ENCODE measurements around the gene EGR1. TPM values are rescaled to one million over a fixed set of nuclear protein-coding genes. Genes with fewer than 3 reads are reported as not detected.

Gene EGR1
- total RNA-seq, 1 experiment from 2014 or later = 83.3 TPM

DNA sequence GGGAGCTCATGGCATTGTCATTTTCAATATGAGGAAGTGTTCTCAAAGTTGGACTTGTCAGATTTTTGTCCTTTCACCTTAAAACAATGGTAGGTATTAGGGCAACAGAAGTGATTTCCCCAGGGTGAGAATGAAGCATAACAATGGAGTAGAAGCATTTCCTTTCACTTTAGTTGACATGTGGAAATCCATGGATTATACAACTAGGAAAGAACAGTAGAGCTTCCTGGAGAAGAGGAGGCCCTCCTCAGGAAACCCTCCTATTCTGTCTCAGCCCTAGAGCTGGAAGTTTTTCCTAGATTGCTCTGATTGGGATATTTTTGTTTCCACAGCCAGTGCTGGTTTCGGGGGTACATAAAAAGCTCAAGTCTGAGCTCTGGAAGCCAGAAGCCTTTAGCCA, 40.2 kb upstream of the EGR1 start:
- Histone ChIP-seq H2AFZ (ENCODE audit: low read length) (no peak overlapping the region), H3K9ac (ENCODE audit: extremely low read depth, insufficient read length, low read length) (no peak overlapping the region), H4K20me1 (ENCODE audit: control insufficient read depth, insufficient read depth, insufficient read length) (no peaks in the 10 kb centered on the region), H2BK20ac (ENCODE audit: low read depth, low read length, poor library complexity, severe bottlenecking) (no peak overlapping the region), H4K91ac (ENCODE audit: insufficient read length, low read depth, low read length) (no peak overlapping the region), H3K4me1 (ENCODE audit: insufficient read depth, low read length) (no peaks in the 10 kb centered on the region), H3K27ac (ENCODE audit: insufficient read length, low read depth, low read length) (no peak overlapping the region), H4K8ac (replicated peaks; ENCODE audit: insufficient read length, low read depth, low read length) (no peak overlapping the region), H2BK12ac (ENCODE audit: insufficient read length, low read depth, low read length) (no peak overlapping the region), H3K56ac (ENCODE audit: insufficient read length, low read depth, low read length) (no peak overlapping the region), H3K23ac (ENCODE audit: insufficient read length, low read depth, low read length) (no peak overlapping the region), H2BK15ac (ENCODE audit: low read depth, low read length) (no peak overlapping the region), H3K9me3 (ENCODE audit: control insufficient read depth, low read depth, low read length) (no peaks in the 10 kb centered on the region), H3K14ac (ENCODE audit: insufficient read depth, low read length) (no peak overlapping the region), H3K18ac (ENCODE audit: insufficient read length, low read depth, low read length) (no peak overlapping the region), H3K79me2 (ENCODE audit: insufficient read depth, low read length) (no peaks in the 10 kb centered on the region), H3K4ac (ENCODE audit: low read depth, low read length) (no peak overlapping the region), H3K4me2 (ENCODE audit: insufficient read depth, insufficient read length, low read length) (no peak overlapping the region), H4K5ac (ENCODE audit: insufficient read length, low read depth, low read length) (no peak overlapping the region), H3T11ph (ENCODE audit: low read length) (no peak overlapping the region), H3K79me1 (ENCODE audit: insufficient read depth, low read depth, low read length, poor library complexity, severe bottlenecking) (peaks cover 2% of the 10 kb centered on the region), H2BK5ac (ENCODE audit: insufficient read length, low read length) (no peak overlapping the region), H2AK5ac (ENCODE audit: insufficient read length, low read length) (no peak overlapping the region), H3K27me3 (ENCODE audit: insufficient read depth, low read length) (no peaks in the 10 kb centered on the region), H2BK120ac (ENCODE audit: low read depth, low read length, poor library complexity, severe bottlenecking) (no peak overlapping the region), H3K23me2 (ENCODE audit: insufficient read length, low read depth, low read length, poor library complexity, severe bottlenecking) (no peaks in the 10 kb centered on the region)
- Mint-ChIP-seq H3K27ac (peak overlapping the region in 2 of 3 experiments; percentile 12 to 88; a peak in 3 of 7 replicates), H3K4me1 (peaks cover 6 to 10% of the 10 kb centered on the region in 2 experiments), H3K27me3 (ENCODE audit: low read depth) (no peaks in the 10 kb centered on the region), H3K9me3 (no peaks in the 10 kb centered on the region), H3K36me3 (ENCODE audit: insufficient read depth in 1 of 3, low read depth in 3 of 3) (peaks cover 37 to 84% (median 77%) of the 10 kb centered on the region in 3 experiments; a peak in 6 of 7 replicates), H3K4me3 (no peak overlapping the region)
- TF ChIP-seq, protein P1, sequence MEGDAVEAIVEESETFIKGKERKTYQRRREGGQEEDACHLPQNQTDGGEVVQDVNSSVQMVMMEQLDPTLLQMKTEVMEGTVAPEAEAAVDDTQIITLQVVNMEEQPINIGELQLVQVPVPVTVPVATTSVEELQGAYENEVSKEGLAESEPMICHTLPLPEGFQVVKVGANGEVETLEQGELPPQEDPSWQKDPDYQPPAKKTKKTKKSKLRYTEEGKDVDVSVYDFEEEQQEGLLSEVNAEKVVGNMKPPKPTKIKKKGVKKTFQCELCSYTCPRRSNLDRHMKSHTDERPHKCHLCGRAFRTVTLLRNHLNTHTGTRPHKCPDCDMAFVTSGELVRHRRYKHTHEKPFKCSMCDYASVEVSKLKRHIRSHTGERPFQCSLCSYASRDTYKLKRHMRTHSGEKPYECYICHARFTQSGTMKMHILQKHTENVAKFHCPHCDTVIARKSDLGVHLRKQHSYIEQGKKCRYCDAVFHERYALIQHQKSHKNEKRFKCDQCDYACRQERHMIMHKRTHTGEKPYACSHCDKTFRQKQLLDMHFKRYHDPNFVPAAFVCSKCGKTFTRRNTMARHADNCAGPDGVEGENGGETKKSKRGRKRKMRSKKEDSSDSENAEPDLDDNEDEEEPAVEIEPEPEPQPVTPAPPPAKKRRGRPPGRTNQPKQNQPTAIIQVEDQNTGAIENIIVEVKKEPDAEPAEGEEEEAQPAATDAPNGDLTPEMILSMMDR (conservative IDR thresholded peaks at IDR 0.05) = no peak
- no CpG with 5 or more reads among the region's 1 CpG for WGBS (ENCODE audit: extremely low coverage, insufficient read length, low lambda C conversion rate)
- DNase-seq = no peak
